Measurements from ENCODE around the gene MPRIP. TPM values are rescaled to one million over a fixed set of nuclear protein-coding genes. Genes with fewer than 3 reads are reported as not detected.
A peak's percentile ranks its signal among the peaks of the same experiment; 100 is the strongest.

The MPRIP gene
- total RNA-seq, 1 donor from 2014 or later: 345 TPM

DNA sequence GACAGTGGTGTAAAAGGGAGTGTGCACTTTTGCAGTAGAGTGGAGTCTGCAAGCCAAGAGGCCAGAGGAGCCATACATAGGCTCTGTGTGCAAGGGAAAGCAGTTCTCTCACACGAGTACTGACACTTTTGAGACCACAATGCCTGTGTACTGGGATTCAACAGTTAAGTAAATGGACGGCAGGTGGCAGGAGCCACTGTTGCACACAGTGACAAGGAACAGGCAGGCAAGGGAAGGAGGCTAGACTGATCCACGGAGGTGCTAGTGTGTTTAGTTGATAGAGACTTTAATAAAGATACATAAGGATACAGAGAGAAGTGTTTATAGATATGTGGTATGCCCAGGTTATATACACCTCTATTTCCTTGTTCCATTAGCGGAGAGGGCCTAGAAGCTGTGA lies 67.0 kb downstream of the MPRIP start:
- no peak for TF ChIP-seq CTCF (IDR thresholded peaks at IDR 0.05)
- Mint-ChIP-seq H3K36me3 (ENCODE audit: low read depth) (peaks cover 4% of the 10 kb centered on the region), H3K27me3 (ENCODE audit: low read depth) (no peaks in the 10 kb centered on the region), H3K4me3 (ENCODE audit: unreplicated experiment) (no peak overlapping the region), H3K4me1 (ENCODE audit: low read depth) (peaks cover 57% of the 10 kb centered on the region), H3K9me3 (ENCODE audit: low read depth) (no peaks in the 10 kb centered on the region), H3K27ac (ENCODE audit: unreplicated experiment) (peak overlapping the region; percentile 89)
- peak; percentile 13 for DNase-seq (ENCODE audit: low spot score)

- H3K36me3 Mint-ChIP-seq (ENCODE audit: low read depth): no peaks in the 10 kb centered on the region
- H3K9me3 Mint-ChIP-seq (ENCODE audit: low read depth): no peaks in the 10 kb centered on the region
- DNase-seq (ENCODE audit: low spot score): peak; percentile 41
- peaks cover 56% of the 10 kb centered on the region for H3K4me1 Mint-ChIP-seq (ENCODE audit: low read depth)
- peak overlapping the region; percentile 3 for H3K27ac Mint-ChIP-seq (ENCODE audit: unreplicated experiment)
- TF ChIP-seq CTCF (IDR thresholded peaks at IDR 0.05): no peak
- H3K4me3 Mint-ChIP-seq (ENCODE audit: unreplicated experiment): no peak overlapping the region
- H3K27me3 Mint-ChIP-seq (ENCODE audit: low read depth): no peaks in the 10 kb centered on the region
These were observed 67.7 kb downstream of the MPRIP start for GRCh38 chr17:17109907-17110306.

DNA sequence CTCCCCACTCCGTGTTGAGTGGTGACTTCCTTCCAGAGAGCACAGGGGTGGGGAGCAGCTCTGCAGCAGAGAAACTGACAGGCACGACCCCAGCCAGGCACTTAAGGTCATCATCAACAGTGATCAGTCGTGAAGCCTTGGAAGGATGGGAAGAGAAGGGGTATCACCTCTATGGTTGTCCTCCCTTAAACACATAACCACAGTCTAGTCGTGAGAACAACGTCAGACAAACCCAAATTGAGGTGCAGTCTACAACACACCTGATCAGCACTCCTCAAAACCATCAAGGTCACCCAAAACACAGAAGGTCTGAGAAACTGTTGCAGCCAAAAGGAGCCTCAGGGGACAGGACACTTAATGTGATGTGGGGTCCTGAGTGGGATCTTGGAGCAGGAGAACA lies 68.3 kb downstream of the MPRIP start:
- Mint-ChIP-seq H3K4me1 (ENCODE audit: low read depth) (peaks cover 61% of the 10 kb centered on the region), H3K27me3 (ENCODE audit: low read depth) (no peaks in the 10 kb centered on the region), H3K27ac (ENCODE audit: unreplicated experiment) (no peak overlapping the region), H3K36me3 (ENCODE audit: low read depth) (no peaks in the 10 kb centered on the region), H3K4me3 (ENCODE audit: unreplicated experiment) (no peak overlapping the region), H3K9me3 (ENCODE audit: low read depth) (no peaks in the 10 kb centered on the region)
- DNase-seq (ENCODE audit: low spot score): peak; percentile 21
- TF ChIP-seq CTCF (IDR thresholded peaks at IDR 0.05): no peak

- DNase-seq (ENCODE audit: low spot score): peak; percentile 51
- H3K36me3 Mint-ChIP-seq (ENCODE audit: low read depth): no peaks in the 10 kb centered on the region
- H3K27me3 Mint-ChIP-seq (ENCODE audit: low read depth): no peaks in the 10 kb centered on the region
- peaks cover 53% of the 10 kb centered on the region for H3K4me1 Mint-ChIP-seq (ENCODE audit: low read depth)
- H3K9me3 Mint-ChIP-seq (ENCODE audit: low read depth): no peaks in the 10 kb centered on the region
- H3K4me3 Mint-ChIP-seq (ENCODE audit: unreplicated experiment): no peak overlapping the region
- TF ChIP-seq CTCF (IDR thresholded peaks at IDR 0.05): no peak
- H3K27ac Mint-ChIP-seq (ENCODE audit: unreplicated experiment): no peak overlapping the region
These were observed 69.4 kb downstream of the MPRIP start for GRCh38 chr17:17111401-17112393.

GRCh38 chr17:17112628-17113200 lies 70.5 kb downstream of the MPRIP start:
- Mint-ChIP-seq H3K4me1 (ENCODE audit: low read depth) (peaks cover 49% of the 10 kb centered on the region), H3K27me3 (ENCODE audit: low read depth) (no peaks in the 10 kb centered on the region), H3K9me3 (ENCODE audit: low read depth) (no peaks in the 10 kb centered on the region), H3K27ac (ENCODE audit: unreplicated experiment) (no peak overlapping the region), H3K4me3 (ENCODE audit: unreplicated experiment) (no peak overlapping the region), H3K36me3 (ENCODE audit: low read depth) (no peaks in the 10 kb centered on the region)
- no peak for TF ChIP-seq CTCF (IDR thresholded peaks at IDR 0.05)
- peak; percentile 75 for DNase-seq (ENCODE audit: low spot score)

All from chondrocyte (in vitro differentiated cells).